ENCODE results near the gene KCTD11.

The KCTD11 gene

DNA sequence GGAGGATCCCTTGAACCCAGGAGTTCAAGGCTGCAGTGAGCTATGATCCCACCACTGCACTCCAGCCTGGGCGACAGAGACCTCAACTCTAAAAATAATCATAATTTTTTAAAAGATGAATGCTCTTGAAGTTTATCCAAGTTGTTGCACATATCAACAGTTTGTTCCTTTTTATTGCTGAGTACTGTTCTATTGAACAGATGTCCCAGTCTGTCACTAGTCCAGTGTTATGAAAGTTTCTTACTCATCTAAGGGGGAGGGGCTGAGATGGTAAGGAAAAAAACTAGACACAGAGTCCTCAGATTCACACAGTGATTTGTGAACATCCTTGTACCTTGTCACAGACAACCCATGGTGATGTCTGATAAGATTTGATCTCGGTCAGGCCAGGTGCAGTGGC is 11.8 kb upstream of the KCTD11 start:
- in situ Hi-C loops (cut with MboI; ENCODE audit: low sequenced_read_pairs) = loop anchor here (25.0 kb wide), 1 partner anchor 347 kb away; the partner anchor contains the start of genes TP53 and WRAP53

- in situ Hi-C loops (cut with MboI; ENCODE audit: low sequenced_read_pairs) = loop anchor here (25.0 kb wide), 1 partner anchor 345 kb away; the partner anchor contains the start of genes TP53 and WRAP53
Observed at GRCh38 chr17:7341842-7342241, 10.1 kb upstream of the KCTD11 start.

DNA sequence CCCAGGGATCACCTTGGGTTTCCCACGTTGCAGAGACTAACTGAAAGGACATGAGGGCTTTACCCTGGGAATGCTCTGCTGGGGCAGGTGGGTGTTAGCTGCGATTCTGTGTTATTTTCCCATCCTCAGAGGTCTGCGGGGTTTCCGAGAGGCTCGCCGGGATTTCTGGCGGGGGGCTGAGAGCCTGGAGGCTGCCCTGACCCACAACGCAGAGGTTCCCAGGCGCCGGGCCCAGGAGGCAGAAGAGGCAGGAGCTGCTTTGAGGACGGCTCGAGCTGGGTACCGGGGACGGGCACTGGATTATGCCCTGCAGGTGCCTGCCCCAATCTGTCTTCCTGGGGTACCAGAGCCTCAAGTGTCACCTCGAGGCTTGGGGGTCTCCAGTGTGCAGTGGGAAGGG is 8.7 kb upstream of the KCTD11 start:
- in situ Hi-C loops (cut with MboI; ENCODE audit: low sequenced_read_pairs) = loop anchor here (25.0 kb wide), 1 partner anchor 344 kb away; the partner anchor contains the start of genes TP53 and WRAP53

DNA sequence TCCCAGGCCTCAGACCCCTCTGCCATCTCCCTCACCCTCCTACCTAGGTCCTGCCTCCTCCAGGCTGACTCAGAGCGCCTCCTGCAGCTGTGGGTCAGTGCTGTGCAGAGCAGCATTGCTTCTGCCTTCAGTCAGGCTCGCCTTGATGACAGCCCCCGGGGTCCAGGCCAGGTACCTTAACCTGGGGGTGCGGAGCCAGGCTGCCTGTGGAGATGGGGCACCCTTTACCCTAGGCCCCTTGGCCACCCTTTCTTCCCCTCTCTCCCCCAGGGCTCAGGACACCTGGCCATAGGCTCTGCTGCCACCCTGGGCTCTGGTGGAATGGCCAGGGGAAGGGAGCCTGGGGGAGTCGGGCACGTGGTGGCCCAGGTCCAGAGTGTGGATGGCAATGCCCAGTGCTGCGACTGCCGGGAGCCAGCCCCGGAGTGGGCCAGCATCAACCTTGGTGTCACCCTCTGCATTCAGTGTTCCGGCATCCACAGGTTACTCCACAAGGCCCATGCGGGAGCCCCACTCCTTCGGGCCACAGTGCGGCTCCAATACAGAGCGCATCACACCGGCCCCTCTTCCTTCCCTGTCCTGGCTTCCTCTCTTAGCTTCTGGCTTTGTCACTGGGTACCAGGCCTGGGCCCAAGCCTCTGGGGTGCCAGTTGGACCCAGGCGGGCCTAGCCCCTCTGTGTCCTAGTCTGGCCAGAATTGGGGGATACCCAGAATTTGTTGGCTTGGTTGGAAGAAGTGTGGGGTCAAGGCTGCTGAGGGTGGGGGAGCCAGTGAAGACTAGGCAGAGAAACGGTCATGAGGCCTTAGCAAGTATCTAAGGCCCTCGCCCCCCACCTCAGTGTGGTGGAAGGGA is 5.0 kb upstream of the KCTD11 start:
- in situ Hi-C loops (cut with MboI; ENCODE audit: low sequenced_read_pairs) = loop anchor here (25.0 kb wide), 1 partner anchor 340 kb away; the partner anchor contains the start of genes TP53 and WRAP53

DNA sequence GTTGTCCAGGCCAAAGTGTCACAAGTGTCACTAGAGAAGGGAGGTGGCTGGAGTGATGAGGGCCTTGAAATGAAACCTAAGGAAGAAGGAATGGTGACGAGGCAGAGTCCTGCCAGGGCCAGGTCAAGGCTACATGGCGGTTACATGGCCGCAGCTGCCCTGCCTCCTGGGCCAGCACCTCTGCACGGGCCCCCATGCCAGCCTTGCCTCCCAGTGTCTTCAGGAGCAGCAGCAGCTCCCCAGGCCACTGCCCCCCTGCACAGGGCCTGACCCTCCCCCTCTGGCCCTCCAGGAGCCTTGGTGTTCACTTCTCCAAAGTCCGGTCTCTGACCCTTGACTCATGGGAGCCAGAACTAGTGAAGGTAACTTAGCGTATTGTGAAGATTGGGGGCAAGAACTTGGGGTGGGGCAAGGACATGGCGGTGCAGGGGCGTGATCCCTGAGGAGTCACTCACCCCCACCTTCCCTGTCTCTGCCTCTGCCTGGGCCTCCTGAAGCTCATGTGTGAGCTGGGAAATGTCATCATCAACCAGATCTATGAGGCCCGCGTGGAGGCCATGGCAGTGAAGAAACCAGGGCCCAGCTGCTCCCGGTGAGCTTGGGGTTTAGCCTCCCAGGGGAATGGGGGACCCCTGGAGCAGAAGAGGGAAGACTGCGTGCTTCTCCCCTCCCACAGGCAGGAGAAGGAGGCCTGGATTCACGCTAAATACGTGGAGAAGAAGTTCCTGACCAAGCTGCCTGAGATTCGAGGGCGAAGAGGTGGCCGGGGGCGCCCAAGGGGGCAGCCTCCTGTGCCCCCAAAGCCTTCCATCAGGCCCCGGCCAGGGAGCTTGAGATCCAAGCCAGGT is 4.1 kb upstream of the KCTD11 start:
- in situ Hi-C loops (cut with MboI; ENCODE audit: low sequenced_read_pairs) = loop anchor here (25.0 kb wide), 1 partner anchor 339 kb away; the partner anchor contains the start of genes TP53 and WRAP53

GRCh38 chr17:7348478-7349242 is 3.3 kb upstream of the KCTD11 start:
- in situ Hi-C loops (cut with MboI; ENCODE audit: low sequenced_read_pairs) = loop anchor here (25.0 kb wide), 1 partner anchor 339 kb away; the partner anchor contains the start of genes TP53 and WRAP53

- in situ Hi-C loops (cut with MboI; ENCODE audit: low sequenced_read_pairs) = loop anchor here (25.0 kb wide), 1 partner anchor 185 kb away; the partner anchor contains the start of gene TNFSF12
Observed at GRCh38 chr17:7352503-7352889, 534 bp downstream of the KCTD11 start.

- in situ Hi-C loops (cut with MboI; ENCODE audit: low sequenced_read_pairs) = loop anchor here (25.0 kb wide), 1 partner anchor 184 kb away; the partner anchor contains the start of gene TNFSF12
Observed at GRCh38 chr17:7352910-7353635, 1.1 kb downstream of the KCTD11 start.

GRCh38 chr17:7354262-7354843 is 2.4 kb downstream of the KCTD11 start:
- in situ Hi-C loops (cut with MboI; ENCODE audit: low sequenced_read_pairs) = loop anchor here (25.0 kb wide), 1 partner anchor 183 kb away; the partner anchor contains the start of gene TNFSF12

DNA sequence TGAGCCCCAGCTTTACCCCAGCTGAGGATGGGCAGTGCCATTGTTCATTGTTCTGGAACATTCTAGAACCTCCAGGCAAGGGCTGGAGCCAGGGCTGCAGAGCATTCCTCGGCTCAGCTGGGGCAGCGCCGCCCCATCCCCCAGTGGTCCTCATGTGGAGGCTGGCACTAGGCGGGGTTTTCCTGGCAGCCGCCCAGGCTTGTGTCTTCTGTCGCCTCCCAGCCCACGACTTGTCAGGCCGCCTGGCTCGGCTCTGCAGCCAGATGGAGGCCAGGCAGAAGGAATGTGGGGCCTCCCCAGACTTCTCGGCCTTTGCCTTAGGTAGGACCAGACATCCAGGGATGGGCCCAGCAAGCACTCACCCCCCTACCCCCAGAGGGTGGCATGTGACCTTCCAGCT is 3.1 kb downstream of the KCTD11 start, which contains the start of gene TMEM95:
TSS of gene TMEM95 (plus strand) at position 104 of the 400 bp plus-strand sequence. CDS start at position 153, 49 bp downstream.
- in situ Hi-C loops (cut with MboI; ENCODE audit: low sequenced_read_pairs) = loop anchor here (25.0 kb wide), 1 partner anchor 182 kb away; the partner anchor contains the start of gene TNFSF12

- in situ Hi-C loops (cut with MboI; ENCODE audit: low sequenced_read_pairs) = loop anchor here (25.0 kb wide), 1 partner anchor 182 kb away; the partner anchor contains the start of gene TNFSF12
Observed at GRCh38 chr17:7355573-7355972, 3.6 kb downstream of the KCTD11 start.

GRCh38 chr17:7356072-7356549 is 4.1 kb downstream of the KCTD11 start:
- in situ Hi-C loops (cut with MboI; ENCODE audit: low sequenced_read_pairs) = loop anchor here (25.0 kb wide), 1 partner anchor 181 kb away; the partner anchor contains the start of gene TNFSF12

DNA sequence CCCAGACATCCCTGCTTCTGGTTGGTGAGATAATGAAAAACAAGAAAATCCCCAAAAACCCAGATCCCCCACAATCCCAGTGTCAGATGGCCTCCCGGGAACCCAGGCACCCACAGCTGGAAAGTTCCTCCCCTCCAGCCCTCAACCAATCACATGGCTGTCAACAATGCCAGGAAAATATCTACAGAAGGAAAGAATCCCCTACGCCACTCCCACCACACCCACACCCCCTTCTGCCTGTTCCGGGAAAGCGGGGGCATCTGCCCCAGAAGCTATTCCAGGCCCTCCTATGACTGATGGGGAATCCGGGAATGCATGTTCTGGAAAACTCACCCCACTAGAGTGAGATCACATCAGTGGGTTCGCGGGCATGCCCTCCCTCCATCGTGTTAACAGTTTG is 4.8 kb downstream of the KCTD11 start:
- in situ Hi-C loops (cut with MboI; ENCODE audit: low sequenced_read_pairs) = loop anchor here (25.0 kb wide), 1 partner anchor 181 kb away; the partner anchor contains the start of gene TNFSF12

- in situ Hi-C loops (cut with MboI; ENCODE audit: low sequenced_read_pairs) = loop anchor here (25.0 kb wide), 1 partner anchor 180 kb away; the partner anchor contains the start of gene TNFSF12
Observed at GRCh38 chr17:7357381-7357780, 5.4 kb downstream of the KCTD11 start.

DNA sequence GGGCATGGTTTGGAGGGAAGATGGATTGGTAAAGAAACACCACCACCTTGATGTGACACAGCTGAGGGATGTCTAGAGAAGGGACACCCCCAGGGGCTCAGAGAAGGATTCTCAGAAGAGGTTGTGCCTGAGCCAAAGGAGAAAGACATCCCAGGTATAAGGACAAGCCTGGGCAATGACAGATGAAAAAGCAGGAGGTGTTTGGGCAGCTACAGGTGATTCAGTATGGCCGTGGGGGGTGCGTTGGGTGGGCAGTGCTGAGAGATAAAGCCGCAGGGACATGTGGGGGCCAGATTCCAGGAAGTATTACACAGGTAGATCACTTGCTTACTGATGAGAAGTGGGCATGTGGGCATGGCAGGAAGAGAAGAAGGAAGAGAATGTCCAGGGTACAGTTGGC is 9.9 kb downstream of the KCTD11 start:
- in situ Hi-C loops (cut with MboI; ENCODE audit: low sequenced_read_pairs) = loop anchor here (25.0 kb wide), 1 partner anchor 175 kb away; the partner anchor contains the start of gene TNFSF12

DNA sequence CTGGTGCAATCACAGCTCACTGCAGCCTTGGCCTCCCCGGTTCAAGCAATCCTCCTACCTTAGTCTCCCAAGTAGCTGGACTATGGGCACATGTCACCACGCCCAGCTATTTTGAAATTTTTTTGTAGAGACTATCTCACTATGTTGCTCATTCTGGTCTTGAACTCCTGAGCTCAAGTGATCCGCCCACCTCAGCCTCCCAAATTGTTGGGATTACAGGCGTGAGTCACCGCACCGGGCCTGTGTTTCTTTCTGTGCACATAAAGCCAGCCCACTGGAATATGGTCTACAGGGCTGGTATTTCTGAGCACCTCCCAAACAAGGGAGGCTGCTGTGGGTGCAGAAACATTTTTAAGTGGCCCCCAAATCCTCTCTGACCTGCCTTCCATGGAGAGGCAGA is 11.3 kb downstream of the KCTD11 start:
- in situ Hi-C loops (cut with MboI; ENCODE audit: low sequenced_read_pairs) = loop anchor here (25.0 kb wide), 1 partner anchor 174 kb away; the partner anchor contains the start of gene TNFSF12

- in situ Hi-C loops (cut with MboI; ENCODE audit: low sequenced_read_pairs) = loop anchor here (25.0 kb wide), 1 partner anchor 171 kb away; the partner anchor contains the start of gene TNFSF12
Observed at GRCh38 chr17:7365963-7366362, 14.0 kb downstream of the KCTD11 start.

DNA sequence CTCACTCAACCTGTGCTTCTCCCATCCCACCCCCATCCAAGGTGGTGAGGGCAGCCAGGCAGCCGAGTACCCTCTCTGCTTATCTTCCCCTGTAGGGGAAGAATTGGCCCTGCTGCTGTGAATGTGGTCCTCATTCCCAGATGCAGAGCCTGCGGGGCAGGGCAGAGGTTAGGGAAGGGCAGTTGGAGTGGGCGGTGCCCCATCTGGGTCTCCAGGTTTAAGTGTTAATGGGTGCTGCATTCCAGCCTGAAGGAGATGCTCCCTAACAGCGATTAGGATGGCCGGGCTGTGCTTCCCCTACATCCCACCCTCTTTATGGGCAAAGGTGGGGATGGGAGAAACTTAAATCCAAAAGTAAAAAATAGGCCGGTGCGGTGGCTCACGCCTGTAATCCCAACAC is 15.1 kb downstream of the KCTD11 start:
- in situ Hi-C loops (cut with MboI; ENCODE audit: low sequenced_read_pairs) = loop anchor here (25.0 kb wide), 1 partner anchor 170 kb away; the partner anchor contains the start of gene TNFSF12

All from HL-60/S4 treated with phorbol 12-myristate 13-acetate at 8.2 ng/mL for 4 days and 3 days (cell line).